Right atrium auricular region (tissue), 2 donors: ENCODE results near the gene AQP12B. TPM values are rescaled to one million over a fixed set of nuclear protein-coding genes. Genes with fewer than 3 reads are reported as not detected.

Experiments used
- DNase-seq: peaks from one replicate; pipeline ENCODE4 v3.0.0-alpha.2; 2019; ENCODE audit warnings: low spot score
- H3K27ac ChIP-seq, 2 donors: fragments of 200-600 bp; sonication (generic); 1 replicate in 1 of 2; 2 replicates in 1 of 2; pipeline ENCODE4 v1.5.1; 2016 to 2019
- H3K27me3 ChIP-seq, 2 donors: fragments of 200-600 bp; sonication (generic); one replicate each; pipeline versions ENCODE4 v1.5.1 to v1.6.0; 2017 to 2019
- H3K36me3 ChIP-seq: fragments of 200-600 bp; sonication (generic); one replicate; pipeline ENCODE4 v1.5.1; 2016
- H3K4me1 ChIP-seq, 2 donors: fragments of 200-600 bp; sonication (generic); one replicate each; pipeline versions ENCODE4 v1.5.1 to v1.6.0; 2017 to 2019
- H3K4me3 ChIP-seq, 2 donors: fragments of 200-600 bp; sonication (generic); 1 replicate in 1 of 2; 2 replicates in 1 of 2; pipeline ENCODE4 v1.5.1; 2017 to 2019; ENCODE audit warnings: mild to moderate bottlenecking in 1 of 2, moderate library complexity in 1 of 2
- H3K9me3 ChIP-seq, 2 donors: fragments of 200-600 bp; sonication (generic); one replicate each; pipeline ENCODE4 v1.5.1; 2019
- total RNA-seq, 2 donors: library from RNA; depleted of rRNA; stranded (reverse); fragments of >200 nt; gene quantifications; one replicate each; pipeline ENCODE4 v1.1.0, GENCODE V29; 2016
- TF ChIP-seq, protein P1 (sequence below), 2 donors: fragments of 200-600 bp; sonication (generic); IDR thresholded peaks; one replicate each; pipeline ENCODE4 v1.5.1; 2019; ENCODE audit warnings: antibody characterized with exemption in 2 of 2

The AQP12B gene
- total RNA-seq, 2 donors from 2014 or later, result not detected

DNA sequence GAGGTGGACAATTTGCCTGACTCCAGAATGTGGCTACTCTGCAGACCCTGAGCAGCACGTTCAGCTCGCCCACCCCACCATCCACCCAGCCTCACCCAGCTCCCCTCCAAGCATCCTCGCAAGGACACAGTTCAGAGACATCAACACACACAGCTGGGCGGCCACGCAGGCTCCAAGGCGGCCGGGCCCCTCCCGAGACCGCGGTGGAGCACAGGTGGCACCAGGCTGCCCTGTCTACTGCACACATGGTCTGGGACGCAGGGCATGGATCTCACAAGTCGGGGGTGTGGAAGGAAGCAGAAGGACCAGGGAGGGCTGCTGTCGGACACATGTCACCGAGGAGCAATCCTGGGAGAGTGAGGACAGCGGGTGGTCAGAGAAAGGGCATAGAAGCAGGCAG lies 45.2 kb upstream of the AQP12B start:
- H3K27me3 ChIP-seq, result no peaks in the 10 kb centered on the region

DNA sequence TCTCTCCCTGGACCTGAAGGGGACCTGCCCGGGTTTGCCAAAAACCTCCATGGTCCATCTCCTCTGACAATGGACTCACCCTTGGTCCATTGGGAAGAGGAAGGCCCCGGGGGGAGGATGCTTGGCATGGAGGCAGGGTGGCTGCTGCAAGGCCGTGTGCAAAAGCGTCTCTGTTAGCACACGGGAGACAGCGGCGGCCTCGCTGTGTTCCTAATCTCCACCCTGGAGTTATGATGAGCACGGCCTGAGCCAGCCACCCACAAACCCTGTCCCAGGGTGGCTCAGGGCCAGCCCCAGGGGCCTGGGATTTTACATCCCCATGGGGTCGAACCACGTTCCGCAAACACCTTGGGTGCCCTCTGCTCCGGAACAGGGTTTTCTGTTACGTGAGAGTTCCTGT lies 44.8 kb upstream of the AQP12B start:
- no peak for DNase-seq
- TF ChIP-seq, protein P1, sequence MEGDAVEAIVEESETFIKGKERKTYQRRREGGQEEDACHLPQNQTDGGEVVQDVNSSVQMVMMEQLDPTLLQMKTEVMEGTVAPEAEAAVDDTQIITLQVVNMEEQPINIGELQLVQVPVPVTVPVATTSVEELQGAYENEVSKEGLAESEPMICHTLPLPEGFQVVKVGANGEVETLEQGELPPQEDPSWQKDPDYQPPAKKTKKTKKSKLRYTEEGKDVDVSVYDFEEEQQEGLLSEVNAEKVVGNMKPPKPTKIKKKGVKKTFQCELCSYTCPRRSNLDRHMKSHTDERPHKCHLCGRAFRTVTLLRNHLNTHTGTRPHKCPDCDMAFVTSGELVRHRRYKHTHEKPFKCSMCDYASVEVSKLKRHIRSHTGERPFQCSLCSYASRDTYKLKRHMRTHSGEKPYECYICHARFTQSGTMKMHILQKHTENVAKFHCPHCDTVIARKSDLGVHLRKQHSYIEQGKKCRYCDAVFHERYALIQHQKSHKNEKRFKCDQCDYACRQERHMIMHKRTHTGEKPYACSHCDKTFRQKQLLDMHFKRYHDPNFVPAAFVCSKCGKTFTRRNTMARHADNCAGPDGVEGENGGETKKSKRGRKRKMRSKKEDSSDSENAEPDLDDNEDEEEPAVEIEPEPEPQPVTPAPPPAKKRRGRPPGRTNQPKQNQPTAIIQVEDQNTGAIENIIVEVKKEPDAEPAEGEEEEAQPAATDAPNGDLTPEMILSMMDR (IDR thresholded peaks at IDR 0.05), result no peak
- no peaks in the 10 kb centered on the region for H3K36me3 ChIP-seq

More for the DNA sequence above, 45.2 kb upstream of the AQP12B start:
- DNase-seq, result no peak
- no peaks in the 10 kb centered on the region for H3K4me1 ChIP-seq
- no peaks in the 10 kb centered on the region for H3K36me3 ChIP-seq
- H3K4me3 ChIP-seq, result no peak overlapping the region
- H3K27ac ChIP-seq, result no peak overlapping the region
- TF ChIP-seq, protein P1 (IDR thresholded peaks at IDR 0.05), result no peak
- H3K9me3 ChIP-seq, result no peaks in the 10 kb centered on the region

DNA sequence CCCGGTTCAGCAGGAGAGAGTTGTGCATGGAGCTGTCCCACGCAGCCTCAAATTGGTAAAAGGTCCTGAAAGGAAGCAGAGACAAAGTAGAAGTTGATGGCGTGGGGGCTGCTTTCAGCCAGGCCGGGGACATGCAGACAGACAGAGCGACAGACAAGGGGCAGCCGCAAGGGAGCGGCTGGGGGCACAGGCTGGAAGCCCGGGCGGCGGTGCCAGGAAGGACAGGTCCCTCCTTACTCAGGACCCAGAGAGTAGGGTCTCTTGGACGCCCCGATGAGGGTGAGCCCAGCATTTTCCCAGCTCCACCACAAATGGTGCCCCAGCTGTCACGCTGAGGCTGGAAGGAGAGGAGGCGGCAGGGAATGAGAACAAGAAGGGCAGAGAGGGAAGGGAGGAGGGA lies 44.2 kb upstream of the AQP12B start:
- no peaks in the 10 kb centered on the region for H3K4me1 ChIP-seq
- no peaks in the 10 kb centered on the region for H3K36me3 ChIP-seq
- no peaks in the 10 kb centered on the region for H3K9me3 ChIP-seq
- H3K4me3 ChIP-seq, result no peak overlapping the region
- TF ChIP-seq, protein P1 (IDR thresholded peaks at IDR 0.05), result no peak
- H3K27me3 ChIP-seq, result no peaks in the 10 kb centered on the region
- DNase-seq, result no peak
- no peak overlapping the region for H3K27ac ChIP-seq

More for the DNA sequence above, 44.8 kb upstream of the AQP12B start:
- H3K9me3 ChIP-seq, result no peaks in the 10 kb centered on the region
- no peak overlapping the region for H3K4me3 ChIP-seq
- H3K27me3 ChIP-seq, result no peaks in the 10 kb centered on the region
- H3K27ac ChIP-seq, result no peak overlapping the region
- H3K4me1 ChIP-seq, result no peaks in the 10 kb centered on the region

GRCh38 chr2:240725671-240726070 lies 43.0 kb upstream of the AQP12B start:
- no peaks in the 10 kb centered on the region for H3K27me3 ChIP-seq
- H3K36me3 ChIP-seq, result no peaks in the 10 kb centered on the region
- H3K4me3 ChIP-seq, result no peak overlapping the region
- TF ChIP-seq, protein P1 (IDR thresholded peaks at IDR 0.05), result no peak
- no peak for DNase-seq
- H3K9me3 ChIP-seq, result no peaks in the 10 kb centered on the region
- H3K27ac ChIP-seq, result no peak overlapping the region
- no peaks in the 10 kb centered on the region for H3K4me1 ChIP-seq

DNA sequence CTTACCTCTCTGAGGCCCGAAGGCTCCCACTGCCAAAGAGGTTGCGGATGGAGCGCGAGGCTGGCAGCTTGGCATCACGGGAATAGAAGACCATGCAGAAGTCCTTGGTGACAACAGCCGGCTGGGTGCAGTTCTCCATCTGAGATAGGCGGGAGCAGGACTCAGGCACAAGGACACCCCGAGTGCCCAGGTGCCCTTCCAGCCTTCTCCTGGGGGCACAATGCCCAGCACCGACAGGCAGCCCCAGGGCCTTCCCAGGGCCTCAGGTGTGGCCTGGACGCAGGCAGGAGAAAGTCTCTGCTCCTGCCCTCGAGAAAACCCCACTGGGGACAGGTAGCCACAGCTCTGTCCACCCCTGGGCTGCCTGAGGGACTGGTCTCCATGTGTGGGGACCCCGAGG lies 42.6 kb upstream of the AQP12B start:
- TF ChIP-seq, protein P1 (IDR thresholded peaks at IDR 0.05), result no peak
- no peak overlapping the region for H3K27ac ChIP-seq

GRCh38 chr2:240724431-240724830 lies 41.7 kb upstream of the AQP12B start:
- no peak overlapping the region for H3K27ac ChIP-seq
- H3K4me1 ChIP-seq, result no peaks in the 10 kb centered on the region
- H3K36me3 ChIP-seq, result no peaks in the 10 kb centered on the region
- no peak overlapping the region for H3K4me3 ChIP-seq
- no peaks in the 10 kb centered on the region for H3K9me3 ChIP-seq
- DNase-seq, result no peak
- no peaks in the 10 kb centered on the region for H3K27me3 ChIP-seq
- TF ChIP-seq, protein P1 (IDR thresholded peaks at IDR 0.05), result no peak

More for the DNA sequence above, 42.6 kb upstream of the AQP12B start:
- Histone ChIP-seq H3K36me3 (no peaks in the 10 kb centered on the region), H3K9me3 (no peaks in the 10 kb centered on the region), H3K4me1 (no peaks in the 10 kb centered on the region), H3K27me3 (no peaks in the 10 kb centered on the region), H3K4me3 (no peak overlapping the region)
- no peak for DNase-seq
